HG03439 (cell line): Measurements from ENCODE around the gene MESD.
"Not testable (repeated sequence)": the region's sequence is repeated elsewhere in the genome, so short reads cannot be mapped to it uniquely, and the experiment has no call there.

ENCODE experiments used
- ATAC-seq: cut with Tn5 transposase; IDR thresholded peaks from one replicate; pipeline ENCODE4 v1.9.1; 2021; ENCODE audit warnings: mild to moderate bottlenecking, moderate library complexity; ENCODE audit not compliant: unreplicated experiment

Gene MESD

GRCh38 chr15:80966431-80967197 lies 23.0 kb downstream of the MESD start:
- ATAC-seq: no peak

- not testable (repeated sequence) for ATAC-seq
Observed at GRCh38 chr15:80965454-80965853, 24.2 kb downstream of the MESD start.

GRCh38 chr15:80958818-80959495 lies 30.7 kb downstream of the MESD start:
- no peak for ATAC-seq

GRCh38 chr15:80957976-80958375 lies 31.6 kb downstream of the MESD start:
- no peak for ATAC-seq

GRCh38 chr15:80957556-80957955 lies 32.1 kb downstream of the MESD start:
- ATAC-seq: no peak

- not testable (repeated sequence) for ATAC-seq
Observed at GRCh38 chr15:80955571-80956452, 33.8 kb downstream of the MESD start.

GRCh38 chr15:80953953-80954778 lies 35.5 kb downstream of the MESD start:
- ATAC-seq: no peak

GRCh38 chr15:80953001-80953952 lies 36.3 kb downstream of the MESD start:
- no peak for ATAC-seq

- no peak for ATAC-seq
Observed at GRCh38 chr15:80951941-80952340, 37.7 kb downstream of the MESD start.

- ATAC-seq: no peak
Observed at GRCh38 chr15:80950291-80951078, 39.1 kb downstream of the MESD start.

- ATAC-seq: no peak
Observed at GRCh38 chr15:80949756-80950155, 39.9 kb downstream of the MESD start.

- no peak for ATAC-seq
Observed at GRCh38 chr15:80948651-80949292, 40.8 kb downstream of the MESD start.

- ATAC-seq: no peak
Observed at GRCh38 chr15:80946576-80946975, 43.0 kb downstream of the MESD start.

GRCh38 chr15:80945605-80946004 lies 44.0 kb downstream of the MESD start:
- ATAC-seq: no peak

GRCh38 chr15:80944818-80945217 lies 44.8 kb downstream of the MESD start:
- ATAC-seq: no peak

- no peak for ATAC-seq
Observed at GRCh38 chr15:80942746-80943565, 46.7 kb downstream of the MESD start.

GRCh38 chr15:80942266-80942665 lies 47.4 kb downstream of the MESD start:
- ATAC-seq: no peak
